Lower lobe of right lung (tissue), 2 donors: ENCODE results near the gene TBCEL. TPM values are rescaled to one million over a fixed set of nuclear protein-coding genes. Genes with fewer than 3 reads are reported as not detected.

Experiments
- ATAC-seq, 2 donors: fragments of 200-7000 bp; cut with Tn5 transposase; one replicate each; pipeline ENCODE4 v1.9.1; 2020 to 2022; ENCODE audit warnings: mild to moderate bottlenecking in 2 of 2, moderate library complexity in 2 of 2
- DNase-seq: peaks from one replicate; pipeline ENCODE4 v3.0.0-alpha.2; 2020
- H3K27ac ChIP-seq: fragments of 200-600 bp; one replicate; pipeline ENCODE4 v1.8.0; 2022
- H3K27me3 ChIP-seq: fragments of 200-600 bp; one replicate; pipeline ENCODE4 v1.8.0; 2022; ENCODE audit warnings: low read depth
- H3K36me3 ChIP-seq: fragments of 200-600 bp; one replicate; pipeline ENCODE4 v1.8.0; 2022; ENCODE audit warnings: mild to moderate bottlenecking
- H3K4me1 ChIP-seq: fragments of 200-600 bp; one replicate; pipeline ENCODE4 v1.8.0; 2022
- H3K4me3 ChIP-seq: fragments of 200-600 bp; one replicate; pipeline ENCODE4 v1.8.0; 2022; ENCODE audit warnings: mild to moderate bottlenecking
- H3K9me3 ChIP-seq: fragments of 200-600 bp; one replicate; pipeline ENCODE4 v1.8.0; 2022
- CTCF ChIP-seq: fragments of 200-600 bp; IDR thresholded peaks from one replicate; pipeline ENCODE4 v1.8.0; 2022; ENCODE audit warnings: antibody characterized with exemption, mild to moderate bottlenecking
- intact Hi-C: fragments of 100-400 bp; cut with DNase I; formaldehyde crosslinking; loops from one replicate; pipeline ENCODE4 v1.11.0; 2022
- total RNA-seq: library from RNA; stranded (reverse); fragmentation: NEBNext Ultra II Directional; extraction: Animal tissue kit (Norgen Biotek cat#: 25700); gene quantifications from one replicate; pipeline ENCODE4 v1.2.1, GENCODE V29; 2021
- donor health status: DM: no; HTN: yes; CAD: no; lungs with severe emphysema.

Gene TBCEL
- total RNA-seq, 1 donor from 2014 or later: 38.7 TPM

- intact Hi-C loops: no loop called here
- Histone ChIP-seq H3K4me1 (no peaks in the 10 kb centered on the region), H3K9me3 (no peaks in the 10 kb centered on the region), H3K27ac (no peak overlapping the region), H3K27me3 (no peaks in the 10 kb centered on the region), H3K36me3 (peaks cover 71% of the 10 kb centered on the region), H3K4me3 (no peak overlapping the region)
- DNase-seq: no peak
- no peak for TF ChIP-seq CTCF
- ATAC-seq: no peak
Observed at GRCh38 chr11:121055076-121055475, 31.2 kb downstream of the TBCEL start.

- intact Hi-C loops: no loop called here
- no peak for DNase-seq
- Histone ChIP-seq H3K27ac (no peak overlapping the region), H3K4me1 (no peaks in the 10 kb centered on the region), H3K36me3 (peaks cover 87% of the 10 kb centered on the region), H3K4me3 (no peak overlapping the region), H3K9me3 (no peaks in the 10 kb centered on the region), H3K27me3 (no peaks in the 10 kb centered on the region)
- no peak for ATAC-seq
- no peak for TF ChIP-seq CTCF
Observed at GRCh38 chr11:121057922-121058321, 34.0 kb downstream of the TBCEL start.

GRCh38 chr11:121058941-121059340, 35.0 kb downstream of the TBCEL start:
- H3K4me1 ChIP-seq: no peaks in the 10 kb centered on the region
- H3K27me3 ChIP-seq: no peaks in the 10 kb centered on the region
- no peak overlapping the region for H3K4me3 ChIP-seq
- no peak for TF ChIP-seq CTCF
- no peak for ATAC-seq
- peaks cover 85% of the 10 kb centered on the region for H3K36me3 ChIP-seq
- no peaks in the 10 kb centered on the region for H3K9me3 ChIP-seq
- intact Hi-C loops: no loop called here
- no peak overlapping the region for H3K27ac ChIP-seq
- DNase-seq: no peak

GRCh38 chr11:121059605-121060004, 35.7 kb downstream of the TBCEL start:
- no peak for TF ChIP-seq CTCF
- no peak for DNase-seq
- no peak for ATAC-seq
- H3K27me3 ChIP-seq: no peaks in the 10 kb centered on the region
- no peak overlapping the region for H3K4me3 ChIP-seq
- intact Hi-C loops: no loop called here
- no peaks in the 10 kb centered on the region for H3K4me1 ChIP-seq
- H3K9me3 ChIP-seq: no peaks in the 10 kb centered on the region
- H3K27ac ChIP-seq: no peak overlapping the region
- peaks cover 85% of the 10 kb centered on the region for H3K36me3 ChIP-seq

- DNase-seq (no peak), ATAC-seq (no peak)
- Histone ChIP-seq H3K27ac (no peak overlapping the region), H3K4me3 (no peak overlapping the region), H3K27me3 (no peaks in the 10 kb centered on the region), H3K36me3 (peaks cover 69% of the 10 kb centered on the region), H3K4me1 (no peaks in the 10 kb centered on the region), H3K9me3 (no peaks in the 10 kb centered on the region)
- TF ChIP-seq CTCF: peak; percentile 33
- intact Hi-C loops: no loop called here
Observed at GRCh38 chr11:121063728-121064127, 39.8 kb downstream of the TBCEL start.

- ATAC-seq (no peak), DNase-seq (no peak)
- Histone ChIP-seq H3K4me3 (no peak overlapping the region), H3K4me1 (no peaks in the 10 kb centered on the region), H3K36me3 (peaks cover 44% of the 10 kb centered on the region), H3K9me3 (no peaks in the 10 kb centered on the region), H3K27me3 (no peaks in the 10 kb centered on the region), H3K27ac (no peak overlapping the region)
- intact Hi-C loops: no loop called here
- no peak for TF ChIP-seq CTCF
Observed at GRCh38 chr11:121066623-121067022, 42.7 kb downstream of the TBCEL start.
